ENCODE measurements around the gene VIL1. TPM values are rescaled to one million over a fixed set of nuclear protein-coding genes. Genes with fewer than 3 reads are reported as not detected.

VIL1 gene
- total RNA-seq, 6 donors from 2014 or later = 0.29 to 0.76 (median 0.40) TPM; not detected in 3

DNA sequence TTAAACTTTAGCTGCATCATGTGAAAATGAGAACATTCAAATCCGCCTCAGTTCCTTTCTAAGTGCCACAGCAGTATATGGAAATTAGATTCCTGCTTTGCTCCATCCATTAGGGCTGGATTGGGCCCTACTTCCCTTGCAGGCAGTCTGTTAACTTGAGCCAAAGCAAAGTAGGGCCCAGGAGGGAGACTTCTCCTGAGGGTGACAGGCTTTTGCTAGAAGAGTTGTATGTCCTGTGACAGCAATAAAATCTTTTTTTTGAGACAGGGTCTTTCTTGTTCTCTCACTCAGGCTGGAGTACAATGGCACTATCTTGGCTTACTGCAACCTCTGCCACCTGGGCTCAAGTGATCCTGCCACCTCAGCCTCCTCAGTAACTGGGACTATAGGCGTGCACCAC lies 28.1 kb downstream of the VIL1 start:
- H3K4me3 ChIP-seq = no peak overlapping the region
- 90 to 94% methylated on average over 2 of the region's 2 CpGs for WGBS, 2 donors
- H3K27me3 ChIP-seq = no peaks in the 10 kb centered on the region
- DNase-seq (no peak), ATAC-seq (ENCODE audit: low FRiP score in 2 of 2) (no peak)
- no peak overlapping the region for H3K27ac ChIP-seq
- H3K4me1 ChIP-seq = no peaks in the 10 kb centered on the region
- TF ChIP-seq POLR2AphosphoS5 (IDR thresholded peaks at IDR 0.05) = no peak
- no peak for TF ChIP-seq CTCF (IDR thresholded peaks at IDR 0.05)
- peaks cover 0 to 16% (median 6%) of the 10 kb centered on the region in 4 donors for H3K36me3 ChIP-seq
- no peaks in the 10 kb centered on the region for H3K9me3 ChIP-seq

DNA sequence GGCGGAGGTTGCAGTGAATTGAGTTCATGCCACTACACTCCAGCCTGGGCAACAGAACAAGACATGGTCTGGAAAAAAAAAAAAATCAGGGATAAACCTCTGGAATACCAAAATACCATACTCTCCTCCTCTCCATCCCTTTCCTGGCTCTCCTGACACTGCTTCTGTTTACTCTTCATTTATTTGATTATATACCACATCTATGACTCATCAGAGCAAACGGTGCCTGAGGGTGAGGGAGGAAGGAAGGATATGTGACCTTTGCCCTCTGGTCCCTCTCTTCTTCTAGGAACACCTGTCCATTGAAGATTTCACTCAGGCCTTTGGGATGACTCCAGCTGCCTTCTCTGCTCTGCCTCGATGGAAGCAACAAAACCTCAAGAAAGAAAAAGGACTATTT lies 30.0 kb downstream of the VIL1 start:
- peaks cover 0 to 33% (median 6%) of the 10 kb centered on the region in 4 donors for H3K36me3 ChIP-seq
- ATAC-seq (ENCODE audit: low FRiP score in 2 of 2) (no peak), DNase-seq (no peak)
- no peak overlapping the region for H3K4me3 ChIP-seq
- 60 to 63% methylated on average over 3 of the region's 3 CpGs for WGBS, 2 donors
- H3K27me3 ChIP-seq = no peaks in the 10 kb centered on the region
- TF ChIP-seq POLR2A (IDR thresholded peaks at IDR 0.05) (no peak), POLR2AphosphoS5 (IDR thresholded peaks at IDR 0.05) (no peak), EP300 (IDR thresholded peaks at IDR 0.05) (no peak)
- no peaks in the 10 kb centered on the region for H3K4me1 ChIP-seq
- no peak overlapping the region for H3K27ac ChIP-seq
- H3K9me3 ChIP-seq = no peaks in the 10 kb centered on the region

- no peak overlapping the region for H3K4me3 ChIP-seq
- H3K9me3 ChIP-seq = no peaks in the 10 kb centered on the region
- no peak for ATAC-seq (ENCODE audit: low FRiP score in 2 of 2)
- DNase-seq = no peak
- H3K36me3 ChIP-seq = peaks cover 7 to 59% (median 18%) of the 10 kb centered on the region in 4 donors
- H3K27ac ChIP-seq = no peak overlapping the region
- H3K27me3 ChIP-seq = no peaks in the 10 kb centered on the region
- TF ChIP-seq POLR2AphosphoS5 (IDR thresholded peaks at IDR 0.05) = no peak
- TF ChIP-seq EP300 (IDR thresholded peaks at IDR 0.05) = no peak
- no peak for TF ChIP-seq POLR2A (IDR thresholded peaks at IDR 0.05)
- no peak for TF ChIP-seq CTCF (IDR thresholded peaks at IDR 0.05)
- H3K4me1 ChIP-seq = no peaks in the 10 kb centered on the region
- 67 to 79% methylated on average over 1 of the region's 1 CpG for WGBS, 2 donors
Measured at GRCh38 chr2:218452079-218452478, 33.2 kb downstream of the VIL1 start.

GRCh38 chr2:218456849-218457248 lies 37.9 kb downstream of the VIL1 start:
- no peaks in the 10 kb centered on the region for H3K27me3 ChIP-seq
- no peak for ATAC-seq (ENCODE audit: low FRiP score in 2 of 2)
- no peaks in the 10 kb centered on the region for H3K4me1 ChIP-seq
- H3K4me3 ChIP-seq = no peak overlapping the region
- H3K9me3 ChIP-seq = no peaks in the 10 kb centered on the region
- no peak overlapping the region for H3K27ac ChIP-seq
- no peak for TF ChIP-seq EP300 (IDR thresholded peaks at IDR 0.05)
- TF ChIP-seq CTCF (IDR thresholded peaks at IDR 0.05) = no peak
- no peak for TF ChIP-seq POLR2AphosphoS5 (IDR thresholded peaks at IDR 0.05)
- no peak for TF ChIP-seq POLR2A (IDR thresholded peaks at IDR 0.05)
- WGBS, 2 donors = 89 to 92% methylated on average over 3 of the region's 3 CpGs
- no peak for DNase-seq
- H3K36me3 ChIP-seq = peaks cover 7 to 81% (median 20%) of the 10 kb centered on the region in 4 donors

GRCh38 chr2:218458598-218458997 lies 39.7 kb downstream of the VIL1 start:
- ATAC-seq (ENCODE audit: low FRiP score in 2 of 2) = no peak
- peak overlapping the region in 1 of 4 donors; percentile 46 for H3K27ac ChIP-seq
- WGBS, 2 donors = 59 to 83% methylated on average over 1 of the region's 1 CpG
- TF ChIP-seq POLR2A (IDR thresholded peaks at IDR 0.05) (no peak), CTCF (IDR thresholded peaks at IDR 0.05) (no peak), POLR2AphosphoS5 (IDR thresholded peaks at IDR 0.05) (no peak), EP300 (IDR thresholded peaks at IDR 0.05) (no peak)
- H3K9me3 ChIP-seq = no peaks in the 10 kb centered on the region
- H3K4me3 ChIP-seq = no peak overlapping the region
- no peaks in the 10 kb centered on the region for H3K27me3 ChIP-seq
- peaks cover 11 to 79% (median 29%) of the 10 kb centered on the region in 4 donors for H3K36me3 ChIP-seq
- no peaks in the 10 kb centered on the region for H3K4me1 ChIP-seq
- DNase-seq = no peak
